K562 (cell line): ENCODE measurements around the gene TUT1. TPM values are rescaled to one million over a fixed set of nuclear protein-coding genes. Genes with fewer than 3 reads are reported as not detected.
A peak's percentile ranks its signal among the peaks of the same experiment; 100 is the strongest.

Source experiments
- CBX5 ChIP-seq: IDR thresholded peaks from 2 replicates; pipeline ENCODE4 v1.6.1; 2014; ENCODE audit warnings: low read depth, borderline replicate concordance
- DACH1 ChIP-seq: fragments of 450-650 bp; IDR thresholded peaks from 2 replicates; pipeline ENCODE4 v1.6.1; 2018; ENCODE audit not compliant: partially characterized antibody
- EGR1 ChIP-seq: fragments of 450-650 bp; conservative IDR thresholded peaks from 2 replicates; pipeline ENCODE4 v1.6.1; 2017; ENCODE audit warnings: mild to moderate bottlenecking
- ELF1 ChIP-seq: fragments of 200-800 bp; sonication (Bioruptor generic); IDR thresholded peaks from 2 replicates; pipeline ENCODE4 v1.6.1; 2016; ENCODE audit warnings: missing genetic modification characterization, missing compliant biosample characterization
- ERF ChIP-seq: fragments of 450-650 bp; formaldehyde crosslinking; IDR thresholded peaks from 2 replicates; pipeline ENCODE4 v1.4.0; 2020; ENCODE audit warnings: mild to moderate bottlenecking, mixed read lengths
- FOSL1 ChIP-seq: fragments of 200-800 bp; sonication (Bioruptor generic); conservative IDR thresholded peaks from 2 replicates; pipeline ENCODE4 v1.6.1; 2016; ENCODE audit warnings: missing genetic modification characterization, missing compliant biosample characterization
- KAT2B ChIP-seq: IDR thresholded peaks from one replicate; pipeline ENCODE4 v1.6.1; 2012; ENCODE audit warnings: low read depth, mild to moderate bottlenecking, control low read depth, inconsistent platforms, low read length, moderate library complexity
- MAFF ChIP-seq: IDR thresholded peaks from 2 replicates; pipeline ENCODE4 v1.6.1; 2012; ENCODE audit warnings: low read length, improper control_type of control experiment
- MYNN ChIP-seq, 2 experiments: sonication (generic); formaldehyde crosslinking in 1 of 2; IDR thresholded peaks; 2 replicates each; pipeline versions ENCODE4 v1.5.0 to v1.6.1; 2016 to 2020; ENCODE audit warnings: antibody characterized with exemption in 1 of 2, missing genetic modification reagents in 1 of 2
- NFE2 ChIP-seq: IDR thresholded peaks from 2 replicates; pipeline ENCODE4 v1.6.1; 2014; ENCODE audit warnings: antibody characterized with exemption, low read depth
- NR3C1 ChIP-seq: sonication (generic); formaldehyde crosslinking; IDR thresholded peaks from 2 replicates; pipeline ENCODE4 v1.8.1; 2022; ENCODE audit warnings: missing genetic modification reagents
- SETDB1 ChIP-seq: IDR thresholded peaks from one replicate; pipeline ENCODE4 v1.6.1; 2012; ENCODE audit warnings: low read length, control low read depth, inconsistent platforms
- SPI1 ChIP-seq: IDR thresholded peaks from 2 replicates; pipeline ENCODE4 v1.6.1; 2011; ENCODE audit warnings: low read depth, low read length, control low read depth, borderline replicate concordance
- SRSF1 ChIP-seq: fragments of 200-400 bp; formaldehyde crosslinking; IDR thresholded peaks from 2 replicates; pipeline ENCODE4 v1.6.1; 2017; ENCODE audit warnings: mild to moderate bottlenecking, low read depth, low read length, moderate library complexity
- STAT5B ChIP-seq: fragments of 250-450 bp; sonication (Bioruptor Pico); IDR thresholded peaks from 2 replicates; pipeline ENCODE4 v1.8.0; 2021; ENCODE audit warnings: mild to moderate bottlenecking, inconsistent platforms
- TAF1 ChIP-seq: IDR thresholded peaks from 2 replicates; pipeline ENCODE4 v1.6.1; 2011; ENCODE audit warnings: mild to moderate bottlenecking, low read length, moderate library complexity; ENCODE audit not compliant: insufficient read depth, control insufficient read depth, severe bottlenecking; ENCODE audit errors: extremely low read depth
- TARDBP ChIP-seq: fragments of 450-650 bp; IDR thresholded peaks from 2 replicates; pipeline ENCODE4 v1.6.1; 2016
- ZBTB8A ChIP-seq: fragments of 450-650 bp; IDR thresholded peaks from 2 replicates; pipeline ENCODE4 v1.6.1; 2018; ENCODE audit warnings: mild to moderate bottlenecking, moderate library complexity; ENCODE audit not compliant: partially characterized antibody
- ZFPM2 ChIP-seq: fragments of 250-450 bp; sonication (Bioruptor Pico); IDR thresholded peaks from 2 replicates; pipeline ENCODE4 v1.5.1; 2022; ENCODE audit warnings: mild to moderate bottlenecking
- ZNF134 ChIP-seq: fragments of 250-450 bp; sonication (Bioruptor Pico); conservative IDR thresholded peaks from 2 replicates; pipeline ENCODE4 v1.4.0; 2020
- ZNF197 ChIP-seq: fragments of 200-800 bp; sonication (Bioruptor generic); IDR thresholded peaks from 2 replicates; pipeline ENCODE4 v1.6.1; 2016; ENCODE audit warnings: low read depth, missing genetic modification characterization, missing compliant biosample characterization
- polyA plus RNA-seq, 8 experiments: library from polyadenylated mRNA; depleted of rRNA in 4 of 8; stranded (reverse) in 5 of 8; unstranded in 3 of 8; fragments of >200 nt; fragmentation: Nextera tagmentation in 2 of 8; fragmentation: Illumina TruSeq in 1 of 8; extraction: Ambion mirVana in 2 of 8; extraction: Trizol in 1 of 8; gene quantifications; 2 replicates each; pipeline versions ENCODE4 v1.2.1 to v1.2.3, GENCODE V29; 2011 to 2014; ENCODE audit warnings: inconsistent platforms in 1 of 8, missing spikeins in 1 of 8
- total RNA-seq, 7 experiments: library from RNA; depleted of rRNA in 6 of 7; stranded (reverse); fragments of >200 nt in 6 of 7; fragmentation: Illumina TruSeq in 2 of 7; extraction: Trizol in 2 of 7; gene quantifications; 2 replicates each; pipeline versions ENCODE4 v1.2.1 to v1.2.3, GENCODE V29; 2011 to 2021; ENCODE audit warnings: low replicate concordance in 1 of 7
- TF ChIP-seq, protein P1 (sequence below): fragments of 250-450 bp; sonication (Bioruptor Pico); IDR thresholded peaks from 2 replicates; pipeline ENCODE4 v1.8.0; 2022; ENCODE audit warnings: inconsistent platforms
- TF ChIP-seq, protein P2 (sequence below): fragments of 250-450 bp; sonication (Bioruptor Pico); IDR thresholded peaks from 2 replicates; pipeline ENCODE4 v1.5.0; 2021
- TF ChIP-seq, protein P3 (sequence below): conservative IDR thresholded peaks from 2 replicates; pipeline ENCODE4 v1.6.1; 2011; ENCODE audit warnings: low read depth, mild to moderate bottlenecking, low read length; ENCODE audit not compliant: control insufficient read depth
- TF ChIP-seq, protein P4 (sequence below): sonication (generic); formaldehyde crosslinking; IDR thresholded peaks from 2 replicates; pipeline ENCODE4 v1.8.0; 2023; ENCODE audit warnings: mild to moderate bottlenecking, missing genetic modification reagents

The TUT1 gene
- total and polyA plus RNA-seq, 9 of the 15 experiments (the other 6 are each of a cell fraction or from before 2014, with no cell fraction given) = 0.66 to 44.3 (median 15.7) TPM

DNA sequence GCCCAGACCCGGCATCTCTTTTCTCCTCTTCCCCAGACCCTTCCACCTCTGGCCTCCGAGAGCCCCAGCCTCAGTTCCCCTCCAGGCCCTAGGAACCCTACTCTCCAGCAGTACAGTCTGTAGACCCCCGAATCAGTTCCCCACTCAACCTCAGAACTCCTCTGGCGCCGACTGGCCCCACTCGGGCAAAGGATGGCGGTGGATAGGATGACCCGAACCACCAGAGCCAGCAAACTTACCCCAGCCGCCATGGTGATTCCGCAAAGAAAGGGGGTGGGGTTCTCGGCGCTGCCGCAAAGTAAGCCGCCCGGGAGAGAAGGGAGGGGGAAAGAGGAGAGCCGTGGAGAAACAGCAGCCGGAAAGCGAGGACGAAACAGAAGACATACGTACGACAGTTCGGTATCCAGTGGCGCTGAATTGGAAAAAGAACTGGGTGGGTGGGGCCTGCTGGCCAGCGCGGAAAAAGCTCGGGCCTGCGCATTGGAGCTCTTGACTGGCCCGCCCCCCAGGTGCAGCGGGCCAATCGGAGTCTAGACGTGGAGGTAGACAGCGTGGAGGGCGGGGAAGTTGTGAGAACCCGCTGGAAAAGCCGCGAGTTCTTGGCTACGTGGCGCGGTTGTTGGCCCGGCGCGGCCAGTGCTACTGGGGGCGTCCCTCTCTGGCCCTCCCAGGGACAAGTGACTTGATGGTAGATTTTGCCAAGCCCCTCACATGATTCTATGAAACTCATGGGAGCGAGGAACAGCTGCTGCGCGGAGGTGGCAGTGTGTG, 17.5 kb downstream of the TUT1 start, which contains the start of gene EEF1G (continued):
- TF ChIP-seq, protein P1, sequence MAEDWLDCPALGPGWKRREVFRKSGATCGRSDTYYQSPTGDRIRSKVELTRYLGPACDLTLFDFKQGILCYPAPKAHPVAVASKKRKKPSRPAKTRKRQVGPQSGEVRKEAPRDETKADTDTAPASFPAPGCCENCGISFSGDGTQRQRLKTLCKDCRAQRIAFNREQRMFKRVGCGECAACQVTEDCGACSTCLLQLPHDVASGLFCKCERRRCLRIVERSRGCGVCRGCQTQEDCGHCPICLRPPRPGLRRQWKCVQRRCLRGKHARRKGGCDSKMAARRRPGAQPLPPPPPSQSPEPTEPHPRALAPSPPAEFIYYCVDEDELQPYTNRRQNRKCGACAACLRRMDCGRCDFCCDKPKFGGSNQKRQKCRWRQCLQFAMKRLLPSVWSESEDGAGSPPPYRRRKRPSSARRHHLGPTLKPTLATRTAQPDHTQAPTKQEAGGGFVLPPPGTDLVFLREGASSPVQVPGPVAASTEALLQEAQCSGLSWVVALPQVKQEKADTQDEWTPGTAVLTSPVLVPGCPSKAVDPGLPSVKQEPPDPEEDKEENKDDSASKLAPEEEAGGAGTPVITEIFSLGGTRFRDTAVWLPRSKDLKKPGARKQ (CRISPR knock-in tag) = no peak
- TF ChIP-seq SRSF1 (no peak), EGR1 (peak; percentile 25), ELF1 (tag) (0 out of 2 replicates have a peak, but pooled peaks have one; percentile 12), DACH1 (no peak), ZFPM2 (CRISPR knock-in tag) (no peak), ZNF134 (CRISPR knock-in tag) (no peak), SPI1 (no peak), NR3C1 (CRISPR knock-in tag) (no peak), NFE2 (peak; percentile 45; the same call in 1 of the 2 replicates), ERF (CRISPR knock-in tag) (0 out of 2 replicates have a peak, but pooled peaks have one; percentile 65), ZBTB8A (no peak), STAT5B (no peak), TARDBP (peak; percentile 52), KAT2B (no peak), MYNN (IDR thresholded peaks at IDR 0.05) (no peak), MYNN (CRISPR knock-in tag; IDR thresholded peaks at IDR 0.05) (no peak), CBX5 (no peak), MAFF (no peak), FOSL1 (no peak), TAF1 (peak; percentile 97), ZNF197 (CRISPR knock-in tag) (no peak), SETDB1 (no peak)
- TF ChIP-seq, protein P2, sequence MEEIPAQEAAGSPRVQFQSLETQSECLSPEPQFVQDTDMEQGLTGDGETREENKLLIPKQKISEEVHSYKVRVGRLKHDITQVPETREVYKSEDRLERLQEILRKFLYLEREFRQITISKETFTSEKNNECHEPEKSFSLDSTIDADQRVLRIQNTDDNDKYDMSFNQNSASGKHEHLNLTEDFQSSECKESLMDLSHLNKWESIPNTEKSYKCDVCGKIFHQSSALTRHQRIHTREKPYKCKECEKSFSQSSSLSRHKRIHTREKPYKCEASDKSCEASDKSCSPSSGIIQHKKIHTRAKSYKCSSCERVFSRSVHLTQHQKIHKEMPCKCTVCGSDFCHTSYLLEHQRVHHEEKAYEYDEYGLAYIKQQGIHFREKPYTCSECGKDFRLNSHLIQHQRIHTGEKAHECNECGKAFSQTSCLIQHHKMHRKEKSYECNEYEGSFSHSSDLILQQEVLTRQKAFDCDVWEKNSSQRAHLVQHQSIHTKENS (CRISPR knock-in tag) = 0 out of 2 replicates have a peak, but pooled peaks have one; percentile 18
- TF ChIP-seq, protein P3, sequence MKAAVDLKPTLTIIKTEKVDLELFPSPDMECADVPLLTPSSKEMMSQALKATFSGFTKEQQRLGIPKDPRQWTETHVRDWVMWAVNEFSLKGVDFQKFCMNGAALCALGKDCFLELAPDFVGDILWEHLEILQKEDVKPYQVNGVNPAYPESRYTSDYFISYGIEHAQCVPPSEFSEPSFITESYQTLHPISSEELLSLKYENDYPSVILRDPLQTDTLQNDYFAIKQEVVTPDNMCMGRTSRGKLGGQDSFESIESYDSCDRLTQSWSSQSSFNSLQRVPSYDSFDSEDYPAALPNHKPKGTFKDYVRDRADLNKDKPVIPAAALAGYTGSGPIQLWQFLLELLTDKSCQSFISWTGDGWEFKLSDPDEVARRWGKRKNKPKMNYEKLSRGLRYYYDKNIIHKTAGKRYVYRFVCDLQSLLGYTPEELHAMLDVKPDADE = peak; percentile 32; the same call in 1 of the 2 replicates
- TF ChIP-seq, protein P4, sequence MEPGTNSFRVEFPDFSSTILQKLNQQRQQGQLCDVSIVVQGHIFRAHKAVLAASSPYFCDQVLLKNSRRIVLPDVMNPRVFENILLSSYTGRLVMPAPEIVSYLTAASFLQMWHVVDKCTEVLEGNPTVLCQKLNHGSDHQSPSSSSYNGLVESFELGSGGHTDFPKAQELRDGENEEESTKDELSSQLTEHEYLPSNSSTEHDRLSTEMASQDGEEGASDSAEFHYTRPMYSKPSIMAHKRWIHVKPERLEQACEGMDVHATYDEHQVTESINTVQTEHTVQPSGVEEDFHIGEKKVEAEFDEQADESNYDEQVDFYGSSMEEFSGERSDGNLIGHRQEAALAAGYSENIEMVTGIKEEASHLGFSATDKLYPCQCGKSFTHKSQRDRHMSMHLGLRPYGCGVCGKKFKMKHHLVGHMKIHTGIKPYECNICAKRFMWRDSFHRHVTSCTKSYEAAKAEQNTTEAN (CRISPR knock-in tag) = no peak; the same call in 1 of the 2 replicates
